ENCODE measurements around the gene CBS. TPM values are rescaled to one million over a fixed set of nuclear protein-coding genes. Genes with fewer than 3 reads are reported as not detected.
"Not testable (repeated sequence)": the region's sequence is repeated elsewhere in the genome, so short reads cannot be mapped to it uniquely, and the experiment has no call there.

Gene CBS
- 29.5 TPM for total RNA-seq

GRCh38 chr21:43075170-43076022 lies at the start of gene CBS:
Gene CBS (minus strand): TSS chr21:43075835. CDS start chr21:43072193, 3,642 bp downstream.
- intact Hi-C loops (cut with DNase I); H3K27me3 ChIP-seq; DNase-seq (ENCODE audit: low spot score in 2 of 2); H3K9me3 ChIP-seq; H3K27ac ChIP-seq; H3K36me3 ChIP-seq; H3K4me1 ChIP-seq; H3K4me3 ChIP-seq: not testable (repeated sequence)

GRCh38 chr21:43115956-43116355 lies 40.3 kb upstream of the CBS start:
- H3K27me3 ChIP-seq; H3K9me3 ChIP-seq; intact Hi-C loops (cut with DNase I): not testable (repeated sequence)

GRCh38 chr21:43114483-43114882 lies 38.8 kb upstream of the CBS start:
- H3K27me3 ChIP-seq; H3K27ac ChIP-seq; intact Hi-C loops (cut with DNase I); H3K4me3 ChIP-seq; H3K36me3 ChIP-seq; H3K4me1 ChIP-seq; DNase-seq (ENCODE audit: low spot score in 2 of 2); H3K9me3 ChIP-seq: not testable (repeated sequence)

More at GRCh38 chr21:43115956-43116355, 40.3 kb upstream of the CBS start:
- H3K36me3 ChIP-seq; H3K4me1 ChIP-seq; H3K27ac ChIP-seq; DNase-seq (ENCODE audit: low spot score in 2 of 2); H3K4me3 ChIP-seq: not testable (repeated sequence)

GRCh38 chr21:43109006-43109405 lies 33.4 kb upstream of the CBS start:
- DNase-seq (ENCODE audit: low spot score in 2 of 2); H3K27me3 ChIP-seq; H3K36me3 ChIP-seq; H3K27ac ChIP-seq; H3K9me3 ChIP-seq; H3K4me1 ChIP-seq; H3K4me3 ChIP-seq; intact Hi-C loops (cut with DNase I): not testable (repeated sequence)

- intact Hi-C loops (cut with DNase I); H3K9me3 ChIP-seq; H3K36me3 ChIP-seq; H3K27me3 ChIP-seq; H3K27ac ChIP-seq; H3K4me1 ChIP-seq; H3K4me3 ChIP-seq; DNase-seq (ENCODE audit: low spot score in 2 of 2): not testable (repeated sequence)
These were observed 32.5 kb upstream of the CBS start for GRCh38 chr21:43108177-43108576.

- DNase-seq (ENCODE audit: low spot score in 2 of 2); H3K27ac ChIP-seq; H3K27me3 ChIP-seq; H3K4me1 ChIP-seq; H3K9me3 ChIP-seq; intact Hi-C loops (cut with DNase I); H3K4me3 ChIP-seq; H3K36me3 ChIP-seq: not testable (repeated sequence)
These were observed 32.1 kb upstream of the CBS start for GRCh38 chr21:43107794-43108137.

GRCh38 chr21:43106965-43107793 lies 31.5 kb upstream of the CBS start, which contains the start of gene U2AF1:
Gene U2AF1 (minus strand): TSS chr21:43107570. CDS start chr21:43107494, 76 bp downstream.
- H3K36me3 ChIP-seq; H3K9me3 ChIP-seq; intact Hi-C loops (cut with DNase I); H3K27me3 ChIP-seq; H3K4me1 ChIP-seq: not testable (repeated sequence)
- peak in 1 of 2 donors; percentile 70 for DNase-seq (ENCODE audit: low spot score in 2 of 2)
- Histone ChIP-seq H3K4me3 (peak within 1 kb of the TSS; percentile 51 to 83), H3K27ac (peak within 1 kb of the TSS in 1 of 2 donors; percentile 81)

- intact Hi-C loops (cut with DNase I); H3K36me3 ChIP-seq; H3K4me1 ChIP-seq: not testable (repeated sequence)
These were observed 29.0 kb upstream of the CBS start for GRCh38 chr21:43104642-43105041.

GRCh38 chr21:43102281-43102680 lies 26.6 kb upstream of the CBS start:
- intact Hi-C loops (cut with DNase I); H3K36me3 ChIP-seq; H3K27ac ChIP-seq; DNase-seq (ENCODE audit: low spot score in 2 of 2); H3K4me1 ChIP-seq; H3K9me3 ChIP-seq; H3K27me3 ChIP-seq; H3K4me3 ChIP-seq: not testable (repeated sequence)

More at GRCh38 chr21:43104642-43105041, 29.0 kb upstream of the CBS start:
- H3K27ac ChIP-seq; H3K9me3 ChIP-seq; H3K4me3 ChIP-seq; H3K27me3 ChIP-seq; DNase-seq (ENCODE audit: low spot score in 2 of 2): not testable (repeated sequence)

GRCh38 chr21:43101676-43102075 lies 26.0 kb upstream of the CBS start:
- DNase-seq (ENCODE audit: low spot score in 2 of 2); H3K27ac ChIP-seq; H3K4me3 ChIP-seq; H3K9me3 ChIP-seq; H3K36me3 ChIP-seq; H3K4me1 ChIP-seq; intact Hi-C loops (cut with DNase I); H3K27me3 ChIP-seq: not testable (repeated sequence)

GRCh38 chr21:43101000-43101399 lies 25.4 kb upstream of the CBS start:
- H3K27me3 ChIP-seq; H3K36me3 ChIP-seq; DNase-seq (ENCODE audit: low spot score in 2 of 2); H3K27ac ChIP-seq; H3K4me3 ChIP-seq; H3K9me3 ChIP-seq; intact Hi-C loops (cut with DNase I); H3K4me1 ChIP-seq: not testable (repeated sequence)

- H3K27ac ChIP-seq; H3K4me3 ChIP-seq; H3K27me3 ChIP-seq; H3K4me1 ChIP-seq; H3K9me3 ChIP-seq; H3K36me3 ChIP-seq; DNase-seq (ENCODE audit: low spot score in 2 of 2); intact Hi-C loops (cut with DNase I): not testable (repeated sequence)
These were observed 16.5 kb upstream of the CBS start for GRCh38 chr21:43091979-43092614.

- H3K9me3 ChIP-seq; DNase-seq (ENCODE audit: low spot score in 2 of 2); H3K4me1 ChIP-seq; H3K36me3 ChIP-seq; H3K27me3 ChIP-seq; intact Hi-C loops (cut with DNase I); H3K4me3 ChIP-seq; H3K27ac ChIP-seq: not testable (repeated sequence)
These were observed 15.3 kb upstream of the CBS start for GRCh38 chr21:43090947-43091346.

GRCh38 chr21:43089463-43089862 lies 13.8 kb upstream of the CBS start:
- H3K9me3 ChIP-seq; H3K27me3 ChIP-seq; H3K4me1 ChIP-seq; H3K36me3 ChIP-seq; H3K27ac ChIP-seq; DNase-seq (ENCODE audit: low spot score in 2 of 2); intact Hi-C loops (cut with DNase I); H3K4me3 ChIP-seq: not testable (repeated sequence)
